WERI-Rb-1 (cell line): ENCODE results near the gene SIVA1.

Experiments
- DNase-seq: peaks from one replicate; pipeline ENCODE4 v3.0.0-alpha.2; 2020
- H3K27ac ChIP-seq: fragments of 250-450 bp; sonication (Bioruptor Pico); 2 replicates; pipeline ENCODE4 v1.5.1; 2020; ENCODE audit warnings: mild to moderate bottlenecking, moderate library complexity
- H3K27me3 ChIP-seq: fragments of 250-450 bp; sonication (Bioruptor Pico); 2 replicates; pipeline ENCODE4 v1.5.1; 2021; ENCODE audit warnings: mild to moderate bottlenecking, low read depth, moderate library complexity; ENCODE audit not compliant: insufficient read depth, severe bottlenecking
- H3K36me3 ChIP-seq: fragments of 250-450 bp; sonication (Bioruptor Pico); 2 replicates; pipeline ENCODE4 v1.5.1; 2020; ENCODE audit warnings: mild to moderate bottlenecking, moderate library complexity
- H3K4me3 ChIP-seq: 2 replicates; pipeline ENCODE4 v1.5.1; 2011; ENCODE audit warnings: low read depth, mild to moderate bottlenecking, control low read depth, low read length
- H3K9me3 ChIP-seq: fragments of 250-450 bp; sonication (Bioruptor Pico); 2 replicates; pipeline ENCODE4 v1.5.1; 2021; ENCODE audit warnings: mild to moderate bottlenecking, moderate library complexity; ENCODE audit not compliant: severe bottlenecking
- CTCF ChIP-seq: IDR thresholded peaks from 2 replicates; pipeline ENCODE4 v1.5.1; 2011; ENCODE audit warnings: low read depth, mild to moderate bottlenecking, control low read depth, inconsistent platforms, low read length

The SIVA1 gene

GRCh38 chr14:104742586-104743455, 10.1 kb upstream of the SIVA1 start:
- H3K27me3 ChIP-seq: no peaks in the 10 kb centered on the region
- DNase-seq: no peak
- H3K27ac ChIP-seq: no peak overlapping the region
- TF ChIP-seq CTCF: no peak
- H3K9me3 ChIP-seq: no peaks in the 10 kb centered on the region
- H3K36me3 ChIP-seq: no peaks in the 10 kb centered on the region
- no peak overlapping the region for H3K4me3 ChIP-seq

- no peaks in the 10 kb centered on the region for H3K36me3 ChIP-seq
- no peak overlapping the region for H3K4me3 ChIP-seq
- no peaks in the 10 kb centered on the region for H3K27me3 ChIP-seq
- no peak overlapping the region for H3K27ac ChIP-seq
- DNase-seq: no peak
- no peaks in the 10 kb centered on the region for H3K9me3 ChIP-seq
- TF ChIP-seq CTCF: no peak
Measured at GRCh38 chr14:104743461-104744380, 9.2 kb upstream of the SIVA1 start.

GRCh38 chr14:104744484-104744883, 8.5 kb upstream of the SIVA1 start:
- TF ChIP-seq CTCF: no peak
- Histone ChIP-seq H3K36me3 (no peaks in the 10 kb centered on the region), H3K27me3 (no peaks in the 10 kb centered on the region), H3K27ac (no peak overlapping the region), H3K4me3 (no peak overlapping the region), H3K9me3 (no peaks in the 10 kb centered on the region)
- DNase-seq: no peak

- no peak for TF ChIP-seq CTCF
Measured at GRCh38 chr14:104745431-104745830, 7.5 kb upstream of the SIVA1 start.

GRCh38 chr14:104746071-104746545, 6.8 kb upstream of the SIVA1 start:
- H3K4me3 ChIP-seq: no peak overlapping the region
- no peak for TF ChIP-seq CTCF
- H3K9me3 ChIP-seq: peaks cover 3% of the 10 kb centered on the region
- DNase-seq: no peak
- H3K27ac ChIP-seq: no peak overlapping the region
- no peaks in the 10 kb centered on the region for H3K36me3 ChIP-seq
- H3K27me3 ChIP-seq: no peaks in the 10 kb centered on the region

More at GRCh38 chr14:104745431-104745830, 7.5 kb upstream of the SIVA1 start:
- Histone ChIP-seq H3K9me3 (no peaks in the 10 kb centered on the region), H3K27me3 (no peaks in the 10 kb centered on the region), H3K4me3 (no peak overlapping the region), H3K36me3 (no peaks in the 10 kb centered on the region), H3K27ac (no peak overlapping the region)
- no peak for DNase-seq
